T47D (cell line): Measurements from ENCODE around the gene NDUFA3.
"Not testable (repeated sequence)": the region's sequence is repeated elsewhere in the genome, so short reads cannot be mapped to it uniquely, and the experiment has no call there.

Experiments
- DNase-seq, 2 experiments: peaks; one replicate each; pipeline versions ENCODE4 v3.0.0 to v3.0.0-alpha.2; 2011 to 2012; ENCODE audit warnings: low read depth in 1 of 2, low spot score in 1 of 2
- JUND ChIP-seq: IDR thresholded peaks from 2 replicates; pipeline ENCODE4 v1.6.1; 2012; ENCODE audit warnings: low read depth
- in situ Hi-C: cut with HindIII; loops from 2 replicates; pipeline ENCODE4 v1.10.0; 2016; ENCODE audit warnings: low sequenced_read_pairs, low pct_unique_long_range_greater_than_20kb

NDUFA3 gene

DNA sequence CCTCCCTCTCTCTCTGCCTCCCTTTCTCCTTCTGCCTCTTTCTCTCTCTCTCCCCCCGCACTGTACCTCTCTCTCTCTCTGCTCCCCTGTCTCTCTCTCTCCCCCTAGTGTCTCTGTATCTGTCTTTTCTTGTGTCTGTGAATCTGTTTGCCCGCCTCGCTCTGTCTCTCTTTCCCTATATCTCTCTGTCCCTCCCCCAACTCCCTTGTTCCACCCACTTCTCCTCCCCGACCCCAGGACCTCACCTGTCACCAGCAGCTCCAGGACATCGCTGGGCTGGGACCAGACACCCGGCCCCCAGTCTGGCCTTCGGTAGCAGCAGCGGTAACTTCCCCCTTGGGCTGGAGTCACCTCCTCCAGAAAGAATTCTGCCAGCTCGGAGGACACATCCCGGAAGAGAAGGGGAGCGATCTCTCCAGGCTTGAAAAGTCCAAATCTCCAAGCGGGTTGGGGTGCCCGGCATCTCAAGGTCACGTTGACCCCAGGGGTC is 6.0 kb upstream of the NDUFA3 start:
- DNase-seq = peak in 1 of 2 experiments; percentile 30
- in situ Hi-C loops = no loop called here

GRCh38 chr19:54099190-54099902 is 3.3 kb upstream of the NDUFA3 start:
- TF ChIP-seq JUND = no peak
- in situ Hi-C loops = no loop called here

More for the DNA sequence above, 6.0 kb upstream of the NDUFA3 start:
- no peak for TF ChIP-seq JUND

GRCh38 chr19:54099903-54100255 is 2.8 kb upstream of the NDUFA3 start:
- DNase-seq, in situ Hi-C loops: not testable (repeated sequence)

More at GRCh38 chr19:54099190-54099902, 3.3 kb upstream of the NDUFA3 start:
- DNase-seq = no peak

DNA sequence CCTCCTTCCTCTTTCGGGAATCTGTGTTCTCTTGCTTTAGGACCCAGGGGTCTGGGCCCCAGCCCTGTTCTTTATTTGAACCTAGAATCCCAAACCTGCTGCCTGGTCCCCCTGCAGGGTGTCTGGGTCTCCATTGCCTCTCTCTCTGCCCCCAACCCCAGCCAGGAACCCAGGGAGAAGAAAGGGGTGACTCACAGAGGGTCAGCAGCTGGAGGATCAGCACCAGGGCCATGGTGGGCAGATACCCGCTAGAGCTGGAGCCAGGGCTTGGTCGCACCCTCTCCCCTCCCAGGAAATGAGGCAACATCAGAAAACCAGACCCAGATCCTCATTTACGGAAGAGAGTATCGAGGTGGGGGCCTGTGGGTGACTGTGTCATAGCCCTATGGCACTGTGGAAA is 2.1 kb upstream of the NDUFA3 start, which contains the start of gene OSCAR:
Gene OSCAR (minus strand): TSS at position 243 of the 400 bp plus-strand sequence. CDS start 11 bp downstream, at position 232.
- DNase-seq = no peak
- no peak for TF ChIP-seq JUND
- in situ Hi-C loops = no loop called here

DNA sequence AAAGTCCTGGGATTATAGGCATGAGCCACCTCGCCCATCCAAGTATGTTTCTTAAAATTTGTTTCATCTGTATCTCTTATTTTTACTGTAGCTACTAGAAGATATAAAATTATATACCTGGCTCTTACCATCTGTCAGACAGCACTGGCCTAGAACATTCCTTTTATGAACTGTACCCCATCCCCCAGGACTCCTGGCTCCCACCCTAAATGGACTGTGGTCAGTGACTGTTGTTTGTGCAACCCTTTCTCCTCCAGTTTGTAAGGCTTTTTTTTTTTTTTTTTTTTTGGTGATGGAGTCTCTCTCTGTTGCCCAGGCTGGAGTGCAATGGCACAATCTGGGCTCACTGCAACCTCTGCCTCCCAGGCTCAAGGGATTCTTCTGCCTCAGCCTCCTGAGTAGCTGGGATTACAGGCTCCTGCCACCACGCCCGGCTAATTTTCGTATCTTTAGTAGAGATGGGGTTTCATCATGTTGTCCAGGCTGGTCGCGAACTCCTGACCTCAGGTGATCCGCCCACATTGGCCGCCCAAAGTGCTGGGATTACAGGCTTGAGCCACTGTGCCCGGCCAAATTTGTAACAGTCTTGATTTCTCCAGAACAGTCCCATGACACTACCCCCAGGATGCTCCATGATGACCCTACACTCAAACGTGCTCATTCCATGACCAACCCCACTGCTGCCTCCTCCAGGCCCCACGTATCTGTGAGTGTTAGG is 2.5 kb downstream of the NDUFA3 start:
- no peak for DNase-seq
- no peak for TF ChIP-seq JUND
- in situ Hi-C loops = no loop called here

- in situ Hi-C loops = no loop called here
- no peak for TF ChIP-seq JUND
- no peak for DNase-seq
Measured at GRCh38 chr19:54105796-54106195, 3.1 kb downstream of the NDUFA3 start.

GRCh38 chr19:54106716-54107115 is 4.1 kb downstream of the NDUFA3 start:
- DNase-seq = no peak
- TF ChIP-seq JUND = no peak
- in situ Hi-C loops = no loop called here

DNA sequence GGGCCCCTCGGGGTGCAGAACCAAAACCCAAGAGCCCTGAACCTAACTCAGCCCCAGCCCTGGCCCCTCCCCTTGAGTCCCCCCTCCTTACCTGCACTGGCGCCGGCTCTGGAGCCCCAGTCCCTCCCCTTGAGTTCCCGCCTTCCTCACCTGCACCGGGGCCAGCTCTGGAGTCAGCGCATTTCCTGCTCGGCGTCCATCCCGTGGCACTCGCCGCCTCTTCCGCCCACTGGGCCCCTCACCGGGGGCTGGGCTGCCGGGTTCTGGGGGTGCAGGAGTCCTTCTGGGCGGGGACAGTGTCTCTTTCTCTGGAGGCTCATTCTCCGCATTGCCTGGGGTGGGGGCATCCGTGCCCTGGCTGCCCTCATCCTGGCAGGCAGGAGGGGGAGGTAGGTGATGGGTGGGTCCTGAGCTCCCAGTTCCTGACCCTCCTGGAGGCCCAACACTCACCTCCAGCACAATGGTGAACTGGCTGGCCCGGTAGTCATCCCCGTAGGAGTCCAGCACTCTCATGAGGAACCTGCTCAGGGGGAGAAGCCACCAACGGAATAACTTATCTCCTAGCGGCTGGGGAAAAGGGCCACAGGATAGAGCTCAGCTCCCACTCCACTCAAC is 5.3 kb downstream of the NDUFA3 start:
- in situ Hi-C loops = no loop called here
- DNase-seq = no peak

DNA sequence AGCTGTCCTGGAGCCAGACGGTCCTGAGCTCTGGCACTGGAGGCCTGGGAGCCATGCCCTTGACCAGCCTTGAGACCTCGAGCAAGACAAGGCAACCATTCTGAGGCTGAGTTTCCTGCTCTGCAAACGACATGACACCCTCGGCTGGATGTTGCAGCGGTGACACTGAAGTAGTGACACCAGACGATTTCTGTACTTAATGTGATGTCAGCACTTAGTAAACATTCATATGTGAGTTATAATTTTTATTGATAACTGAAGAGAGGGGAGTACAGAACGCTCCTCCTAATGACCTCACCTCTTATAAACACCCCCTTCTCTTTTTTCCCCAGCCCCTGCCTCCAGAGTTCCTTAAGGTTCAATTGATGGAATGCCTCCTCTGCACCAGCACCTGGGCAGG is 5.8 kb downstream of the NDUFA3 start:
- DNase-seq = no peak
- in situ Hi-C loops = no loop called here
- TF ChIP-seq JUND = no peak

More for the DNA sequence above, 5.3 kb downstream of the NDUFA3 start:
- TF ChIP-seq JUND = no peak

GRCh38 chr19:54109651-54110050 is 7.0 kb downstream of the NDUFA3 start:
- no peak for TF ChIP-seq JUND
- no peak for DNase-seq
- in situ Hi-C loops = no loop called here

DNA sequence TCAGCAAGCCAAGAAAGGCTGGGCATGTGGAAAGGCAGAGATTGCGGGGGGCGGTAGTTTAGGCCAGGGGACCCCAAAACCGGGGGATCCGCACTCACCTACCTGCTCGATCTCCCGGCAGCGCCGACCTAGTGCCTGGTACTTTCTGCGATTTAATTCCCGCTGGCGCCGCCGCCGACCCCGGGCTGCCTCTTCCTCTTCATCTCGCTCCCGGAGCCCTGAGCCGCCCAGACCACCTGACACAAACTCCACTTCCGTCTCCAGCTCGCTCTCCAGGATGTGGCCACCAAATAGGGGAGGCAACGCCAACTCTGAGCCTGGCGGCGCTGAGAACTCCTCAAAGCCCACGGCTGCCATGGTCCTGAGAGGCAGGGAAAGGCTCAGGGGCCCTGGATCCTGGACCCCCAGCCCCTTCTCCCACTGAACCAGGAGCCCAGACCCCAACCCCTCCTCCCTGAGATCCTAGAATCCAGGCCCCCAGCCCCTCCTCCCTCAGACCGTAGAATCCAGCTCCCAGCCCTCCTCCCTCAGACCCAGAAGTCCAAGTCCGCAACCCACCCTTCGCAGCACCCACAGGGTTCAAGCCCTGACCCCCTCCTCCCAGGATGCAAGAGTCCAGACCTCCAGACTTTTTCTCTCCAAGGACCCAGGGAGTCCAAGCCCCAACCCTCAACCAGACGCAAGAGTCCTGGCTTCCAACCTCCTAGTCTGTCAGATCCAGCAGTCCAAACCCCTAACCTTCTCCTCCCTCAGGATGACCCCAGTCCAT is 11.9 kb downstream of the NDUFA3 start:
- peak; percentile 29 to 52 for DNase-seq
- in situ Hi-C loops = no loop called here
- TF ChIP-seq JUND = no peak

- in situ Hi-C loops = no loop called here
- TF ChIP-seq JUND = no peak
- peak; percentile 89 to 98 for DNase-seq
Measured at GRCh38 chr19:54115109-54116063, 12.7 kb downstream of the NDUFA3 start, which contains the start of the genes PRPF31 and TFPT. Gene PRPF31 (plus strand): TSS chr19:54115754. CDS start chr19:54118279, 2,525 bp downstream. Gene TFPT (minus strand): TSS chr19:54115657. CDS start chr19:54115269, 388 bp downstream.
